ENCODE data around the gene ZDHHC11B. TPM values are rescaled to one million over a fixed set of nuclear protein-coding genes. Genes with fewer than 3 reads are reported as not detected.

ZDHHC11B gene
- total RNA-seq, 1 donor from 2014 or later: 0.09 TPM

GRCh38 chr5:664343-664993, 120.1 kb downstream of the ZDHHC11B start:
- intact Hi-C loops (cut with micrococcal nuclease): loop anchor here (10.0 kb wide), 1 partner anchor 50 kb away; the partner anchor contains the start of gene CEP72
- Mint-ChIP-seq H3K4me1 (no peaks in the 10 kb centered on the region), H3K27ac (no peak overlapping the region), H3K4me3 (no peak overlapping the region), H3K27me3 (no peaks in the 10 kb centered on the region), H3K36me3 (ENCODE audit: low read depth) (peaks cover 34% of the 10 kb centered on the region), H3K9me3 (no peaks in the 10 kb centered on the region)
- DNase-seq: no peak
- ChIA-PET CTCF (no interaction called here), POLR2A (no interaction called here)
- ATAC-seq (ENCODE audit: low read depth): no peak
- TF ChIP-seq CTCF (IDR thresholded peaks at IDR 0.05): no peak

- ChIA-PET POLR2A (no interaction called here), CTCF (no interaction called here)
- Mint-ChIP-seq H3K27me3 (no peaks in the 10 kb centered on the region), H3K27ac (no peak overlapping the region), H3K36me3 (ENCODE audit: low read depth) (peaks cover 39% of the 10 kb centered on the region), H3K4me1 (no peaks in the 10 kb centered on the region), H3K4me3 (no peak overlapping the region), H3K9me3 (no peaks in the 10 kb centered on the region)
- intact Hi-C loops (cut with micrococcal nuclease): loop anchor here (10.0 kb wide), 1 partner anchor 49 kb away; the partner anchor contains the start of gene CEP72
- DNase-seq (no peak), ATAC-seq (ENCODE audit: low read depth) (no peak)
- TF ChIP-seq CTCF (IDR thresholded peaks at IDR 0.05): no peak
Measured at GRCh38 chr5:663436-664342, 120.8 kb downstream of the ZDHHC11B start.

- peaks cover 44% of the 10 kb centered on the region for H3K36me3 Mint-ChIP-seq (ENCODE audit: low read depth)
- no peaks in the 10 kb centered on the region for H3K9me3 Mint-ChIP-seq
- POLR2A ChIA-PET: no interaction called here
- H3K27ac Mint-ChIP-seq: no peak overlapping the region
- H3K4me1 Mint-ChIP-seq: no peaks in the 10 kb centered on the region
- H3K27me3 Mint-ChIP-seq: no peaks in the 10 kb centered on the region
- intact Hi-C loops (cut with micrococcal nuclease): loop anchor here (10.0 kb wide), 1 partner anchor 48 kb away; the partner anchor contains the start of gene CEP72
- TF ChIP-seq CTCF (IDR thresholded peaks at IDR 0.05): no peak
- no peak overlapping the region for H3K4me3 Mint-ChIP-seq
- ATAC-seq (ENCODE audit: low read depth): no peak
- DNase-seq: no peak
- CTCF ChIA-PET: no interaction called here
Measured at GRCh38 chr5:662751-663435, 121.6 kb downstream of the ZDHHC11B start.

GRCh38 chr5:661891-662750, 122.4 kb downstream of the ZDHHC11B start:
- no peaks in the 10 kb centered on the region for H3K4me1 Mint-ChIP-seq
- no peak overlapping the region for H3K27ac Mint-ChIP-seq
- no peak for DNase-seq
- H3K36me3 Mint-ChIP-seq (ENCODE audit: low read depth): peaks cover 44% of the 10 kb centered on the region
- no peaks in the 10 kb centered on the region for H3K27me3 Mint-ChIP-seq
- no peaks in the 10 kb centered on the region for H3K9me3 Mint-ChIP-seq
- no peak for ATAC-seq (ENCODE audit: low read depth)
- intact Hi-C loops (cut with micrococcal nuclease): loop anchor here (10.0 kb wide), 1 partner anchor 47 kb away; the partner anchor contains the start of gene CEP72
- ChIA-PET POLR2A (no interaction called here), CTCF (no interaction called here)
- H3K4me3 Mint-ChIP-seq: no peak overlapping the region
- no peak for TF ChIP-seq CTCF (IDR thresholded peaks at IDR 0.05)
